Natural killer cell treated with Interleukin-12 subunit alpha and Interleukin-12 subunit beta and Interleukin-15 and Interleukin-18, amount 100 ng/mL, for 72 hours (primary cell): Measurements from ENCODE around the gene CDH16. TPM values are rescaled to one million over a fixed set of nuclear protein-coding genes. Genes with fewer than 3 reads are reported as not detected.
"Not testable (repeated sequence)": the region's sequence is repeated elsewhere in the genome, so short reads cannot be mapped to it uniquely, and the experiment has no call there.

Experiments used
- ATAC-seq, 2 donors: fragments of 150-1000 bp; cut with Tn5 transposase in 1 of 2; sonication (Bioruptor Pico), chemical (Tn5 transposase) in 1 of 2; 2 replicates each; pipeline ENCODE4 v1.10.0; 2021
- DNase-seq: peaks from one replicate; pipeline ENCODE4 v3.0.0; 2022; ENCODE audit warnings: low spot score
- H3K27ac Mint-ChIP-seq, 2 donors: 1 replicate in 1 of 2; 2 replicates in 1 of 2; pipeline ENCODE4 v1.8.0; 2022; ENCODE audit warnings: mixed read lengths in 2 of 2, mild to moderate bottlenecking in 1 of 2, moderate library complexity in 1 of 2
- H3K27me3 Mint-ChIP-seq, 2 donors: 1 replicate in 1 of 2; 2 replicates in 1 of 2; pipeline ENCODE4 v1.8.0; 2022; ENCODE audit warnings: mixed read lengths in 2 of 2
- H3K36me3 Mint-ChIP-seq: one replicate; pipeline ENCODE4 v1.8.0; 2022; ENCODE audit warnings: mixed read lengths
- H3K4me1 Mint-ChIP-seq, 2 donors: 1 replicate in 1 of 2; 2 replicates in 1 of 2; pipeline ENCODE4 v1.8.0; 2022; ENCODE audit warnings: low read depth in 2 of 2, mixed read lengths in 2 of 2, mild to moderate bottlenecking in 1 of 2
- H3K4me3 Mint-ChIP-seq: one replicate; pipeline ENCODE4 v1.8.0; 2022; ENCODE audit warnings: mixed read lengths
- H3K9me3 Mint-ChIP-seq: 2 replicates; pipeline ENCODE4 v1.8.0; 2022; ENCODE audit warnings: mixed read lengths
- total RNA-seq, 2 donors: library from RNA; stranded (reverse); gene quantifications; one replicate each; pipeline ENCODE4 v1.2.3, GENCODE V29; 2022

The CDH16 gene
- total RNA-seq, 2 donors from 2014 or later: not detected

DNA sequence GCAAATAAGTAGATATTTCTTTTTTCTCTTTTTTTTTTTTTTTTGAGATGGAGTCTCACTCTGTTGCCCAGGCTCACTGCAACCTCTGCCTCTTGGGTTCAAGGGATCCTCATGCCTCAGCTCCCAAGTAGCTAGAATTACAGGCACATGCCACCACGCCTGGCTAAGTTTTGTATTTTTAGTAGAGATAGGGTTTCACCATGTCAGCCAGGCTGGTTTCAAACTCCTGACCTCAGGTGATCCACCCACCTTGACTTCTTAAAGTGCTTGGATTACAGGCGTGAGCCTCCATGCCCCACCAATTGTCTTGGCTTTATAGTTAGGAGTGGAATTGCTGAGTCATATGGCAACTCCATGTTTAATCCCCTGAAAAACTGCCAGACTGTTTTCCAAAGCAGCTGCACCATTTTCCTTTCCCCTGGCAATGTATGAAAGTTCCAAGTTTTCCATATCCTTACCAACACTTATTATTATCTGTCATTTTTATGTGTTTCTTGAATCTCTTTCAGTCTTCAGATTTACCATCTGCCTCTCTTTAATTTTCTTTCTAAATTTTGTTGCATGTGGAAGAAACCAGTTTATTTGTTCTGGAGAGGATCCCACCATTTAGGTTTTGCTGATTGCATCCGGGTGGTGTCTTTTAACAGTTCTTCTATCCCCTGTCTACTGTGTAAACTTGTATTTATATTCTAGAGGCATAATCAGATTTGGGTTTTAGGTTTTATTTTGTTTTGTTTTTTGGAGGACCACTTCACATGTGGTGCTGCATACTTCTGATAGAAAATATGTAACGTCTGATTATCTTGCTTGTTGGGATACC is 32.5 kb upstream of the CDH16 start:
- no peak overlapping the region for H3K27ac Mint-ChIP-seq
- H3K36me3 Mint-ChIP-seq: peaks cover 10% of the 10 kb centered on the region
- H3K27me3 Mint-ChIP-seq: peaks cover 23 to 33% of the 10 kb centered on the region in 2 donors
- no peak for ATAC-seq
- no peak for DNase-seq
- peaks cover 18 to 20% of the 10 kb centered on the region in 2 donors for H3K4me1 Mint-ChIP-seq
- no peaks in the 10 kb centered on the region for H3K9me3 Mint-ChIP-seq
- no peak overlapping the region for H3K4me3 Mint-ChIP-seq

DNA sequence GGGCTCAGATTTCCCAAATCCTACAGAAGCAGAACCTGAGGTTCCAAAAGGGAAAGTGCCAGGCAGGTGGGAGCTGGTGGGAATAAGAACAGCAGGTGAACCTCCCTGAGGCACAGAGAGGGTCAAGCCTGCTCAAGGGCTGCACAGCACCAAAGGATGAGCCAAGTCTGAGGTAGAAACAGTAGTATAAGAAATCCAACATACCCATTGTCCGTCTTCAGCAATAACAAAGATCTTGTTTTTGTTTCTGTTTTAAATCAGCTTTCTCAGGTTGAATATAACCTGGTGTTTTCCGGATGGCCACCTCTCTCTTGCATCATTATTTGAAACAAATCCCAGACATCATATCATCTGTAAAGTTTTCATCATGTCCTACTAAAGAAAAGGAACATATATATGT is 31.8 kb upstream of the CDH16 start:
- Mint-ChIP-seq H3K4me3 (no peak overlapping the region), H3K9me3 (no peaks in the 10 kb centered on the region), H3K27ac (no peak overlapping the region), H3K4me1 (peaks cover 18 to 20% of the 10 kb centered on the region in 2 donors), H3K27me3 (peaks cover 23 to 33% of the 10 kb centered on the region in 2 donors), H3K36me3 (peaks cover 10% of the 10 kb centered on the region)
- DNase-seq (no peak), ATAC-seq (no peak)

DNA sequence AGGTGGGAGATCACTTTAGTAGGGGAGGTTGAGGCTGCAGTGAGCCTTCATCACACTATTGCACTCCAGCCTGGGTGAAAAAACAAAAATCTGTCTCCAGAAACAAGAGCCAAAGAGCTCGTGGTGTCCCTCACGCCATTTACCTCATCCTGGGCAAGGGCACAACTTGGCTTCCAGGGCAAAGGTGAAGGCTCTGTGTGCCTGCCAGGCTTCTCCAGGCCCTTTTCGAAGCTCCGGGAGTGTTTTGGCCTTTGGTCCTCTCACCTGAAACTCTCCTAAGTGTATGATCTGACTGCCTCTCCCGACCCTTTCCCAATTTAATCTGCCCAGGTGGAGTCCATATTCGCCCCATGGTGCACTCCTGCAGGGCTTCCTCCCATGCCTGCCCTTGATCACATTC is 30.8 kb upstream of the CDH16 start:
- Mint-ChIP-seq H3K4me3 (no peak overlapping the region), H3K27ac (no peak overlapping the region), H3K4me1 (peaks cover 18 to 20% of the 10 kb centered on the region in 2 donors), H3K36me3 (peaks cover 10% of the 10 kb centered on the region), H3K27me3 (peaks cover 23 to 30% of the 10 kb centered on the region in 2 donors), H3K9me3 (no peaks in the 10 kb centered on the region)
- DNase-seq (no peak), ATAC-seq (no peak)

DNA sequence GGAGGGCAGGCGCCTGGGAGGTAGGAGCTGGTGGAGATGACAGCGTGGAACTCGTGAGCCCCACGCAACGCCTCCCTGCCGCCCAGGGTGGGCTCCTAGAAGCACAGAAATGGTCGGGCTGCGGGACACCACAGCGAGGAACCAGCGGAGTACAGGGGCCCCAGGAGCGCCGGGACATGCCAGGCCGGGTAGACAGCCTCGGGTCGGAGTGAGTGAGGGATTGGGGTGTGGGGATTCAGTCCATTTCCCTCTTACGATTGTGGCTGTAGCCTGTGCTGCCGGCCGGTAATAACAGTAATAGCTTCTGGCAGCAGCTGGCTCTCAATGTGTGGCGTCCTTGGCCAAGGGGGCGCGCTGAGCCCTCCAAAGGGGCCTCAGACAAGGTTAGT is 30.1 kb upstream of the CDH16 start:
- Mint-ChIP-seq H3K4me1 (peaks cover 14 to 17% of the 10 kb centered on the region in 2 donors), H3K27me3 (peaks cover 19 to 27% of the 10 kb centered on the region in 2 donors), H3K9me3 (no peaks in the 10 kb centered on the region), H3K27ac (no peak overlapping the region), H3K36me3 (peaks cover 8% of the 10 kb centered on the region), H3K4me3 (peak overlapping the region; percentile 84)
- DNase-seq (no peak), ATAC-seq (no peak)

GRCh38 chr16:66948134-66948836 is 29.6 kb upstream of the CDH16 start:
- no peak overlapping the region for H3K27ac Mint-ChIP-seq
- H3K27me3 Mint-ChIP-seq: peaks cover 16 to 26% of the 10 kb centered on the region in 2 donors
- H3K9me3 Mint-ChIP-seq: no peaks in the 10 kb centered on the region
- ATAC-seq: peak in 1 of 2 donors; percentile 40
- H3K4me1 Mint-ChIP-seq: peaks cover 13 to 17% of the 10 kb centered on the region in 2 donors
- no peak for DNase-seq
- H3K4me3 Mint-ChIP-seq: peak overlapping the region; percentile 84
- H3K36me3 Mint-ChIP-seq: peaks cover 6% of the 10 kb centered on the region

- H3K36me3 Mint-ChIP-seq: peaks cover 6% of the 10 kb centered on the region
- H3K4me1 Mint-ChIP-seq: peaks cover 13 to 17% of the 10 kb centered on the region in 2 donors
- no peaks in the 10 kb centered on the region for H3K9me3 Mint-ChIP-seq
- ATAC-seq: peak; percentile 83 to 86
- peaks cover 16 to 23% of the 10 kb centered on the region in 2 donors for H3K27me3 Mint-ChIP-seq
- peak; percentile 85 for DNase-seq
- peak overlapping the region; percentile 84 for H3K4me3 Mint-ChIP-seq
- H3K27ac Mint-ChIP-seq: no peak overlapping the region
Measured at GRCh38 chr16:66947302-66948065, 28.8 kb upstream of the CDH16 start.

DNA sequence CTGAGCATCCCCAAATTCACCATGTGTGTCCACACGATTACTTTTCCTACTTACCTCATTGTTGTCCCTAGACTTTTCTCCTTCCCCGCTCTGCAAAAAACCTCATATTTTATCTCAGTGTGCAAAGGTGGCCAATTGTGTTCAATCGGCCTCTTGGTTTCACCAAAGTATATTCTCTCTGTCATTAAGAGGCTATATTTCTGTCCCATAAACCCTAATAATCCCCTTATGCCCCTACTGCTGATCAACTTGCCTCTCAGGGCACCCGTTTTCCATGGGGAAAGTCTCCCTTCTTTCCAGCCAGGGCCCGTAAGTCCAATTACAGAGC is 28.3 kb upstream of the CDH16 start:
- ATAC-seq: no peak
- no peak for DNase-seq
- H3K9me3 Mint-ChIP-seq: no peaks in the 10 kb centered on the region
- peaks cover 15 to 23% of the 10 kb centered on the region in 2 donors for H3K27me3 Mint-ChIP-seq
- peaks cover 13 to 17% of the 10 kb centered on the region in 2 donors for H3K4me1 Mint-ChIP-seq
- no peak overlapping the region for H3K27ac Mint-ChIP-seq
- H3K4me3 Mint-ChIP-seq: no peak overlapping the region
- H3K36me3 Mint-ChIP-seq: peaks cover 6% of the 10 kb centered on the region

GRCh38 chr16:66946541-66946940 is 27.9 kb upstream of the CDH16 start:
- no peak for ATAC-seq
- DNase-seq: no peak
- Mint-ChIP-seq H3K27me3 (peaks cover 11 to 20% of the 10 kb centered on the region in 2 donors), H3K36me3 (peaks cover 2% of the 10 kb centered on the region), H3K9me3 (no peaks in the 10 kb centered on the region), H3K27ac (no peak overlapping the region), H3K4me1 (peaks cover 13 to 17% of the 10 kb centered on the region in 2 donors), H3K4me3 (no peak overlapping the region)

GRCh38 chr16:66945939-66946338 is 27.3 kb upstream of the CDH16 start:
- no peak for DNase-seq
- no peak overlapping the region for H3K27ac Mint-ChIP-seq
- no peak for ATAC-seq
- H3K9me3 Mint-ChIP-seq: no peaks in the 10 kb centered on the region
- H3K4me3 Mint-ChIP-seq: no peak overlapping the region
- H3K36me3 Mint-ChIP-seq: no peaks in the 10 kb centered on the region
- peaks cover 6 to 16% of the 10 kb centered on the region in 2 donors for H3K27me3 Mint-ChIP-seq
- H3K4me1 Mint-ChIP-seq: peaks cover 13 to 17% of the 10 kb centered on the region in 2 donors

- H3K9me3 Mint-ChIP-seq, DNase-seq, H3K4me3 Mint-ChIP-seq, ATAC-seq, H3K36me3 Mint-ChIP-seq: not testable (repeated sequence)
- Mint-ChIP-seq H3K4me1 (peaks cover 9 to 17% of the 10 kb centered on the region in 2 donors), H3K27ac (peak overlapping the region in 1 of 2 donors; percentile 53), H3K27me3 (peaks cover 6 to 11% of the 10 kb centered on the region in 2 donors)
Measured at GRCh38 chr16:66944971-66945370, 26.3 kb upstream of the CDH16 start.

DNA sequence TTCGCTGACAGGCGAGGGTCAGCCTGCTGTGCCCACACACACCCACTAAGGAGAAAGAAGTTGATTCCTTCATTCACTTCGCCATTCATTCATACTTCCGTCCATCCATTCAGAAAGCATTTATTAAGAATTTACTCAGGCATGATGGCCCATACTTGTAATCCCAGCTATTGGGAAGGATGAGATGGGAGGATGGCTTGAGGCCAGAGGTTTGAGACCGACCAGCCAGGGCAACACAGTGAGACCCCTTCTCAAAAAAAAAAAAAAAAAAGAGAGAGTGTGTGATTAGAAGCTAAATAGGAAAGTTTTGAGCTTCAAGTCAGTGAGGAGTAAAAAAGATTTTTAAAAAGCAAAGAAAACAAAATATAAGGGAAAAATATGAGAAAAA is 25.4 kb upstream of the CDH16 start:
- no peak overlapping the region for H3K27ac Mint-ChIP-seq
- DNase-seq (no peak), ATAC-seq (no peak)
- peaks cover 9 to 17% of the 10 kb centered on the region in 2 donors for H3K4me1 Mint-ChIP-seq
- no peaks in the 10 kb centered on the region for H3K9me3 Mint-ChIP-seq
- H3K4me3 Mint-ChIP-seq: no peak overlapping the region
- peaks cover 0 to 6% of the 10 kb centered on the region in 2 donors for H3K27me3 Mint-ChIP-seq
- H3K36me3 Mint-ChIP-seq: no peaks in the 10 kb centered on the region

GRCh38 chr16:66943426-66944053 is 24.9 kb upstream of the CDH16 start:
- Mint-ChIP-seq H3K4me1 (peaks cover 9 to 14% of the 10 kb centered on the region in 2 donors), H3K9me3 (no peaks in the 10 kb centered on the region), H3K4me3 (no peak overlapping the region), H3K27me3 (peaks cover 0 to 3% of the 10 kb centered on the region in 2 donors), H3K27ac (no peak overlapping the region), H3K36me3 (no peaks in the 10 kb centered on the region)
- DNase-seq (no peak), ATAC-seq (no peak)

DNA sequence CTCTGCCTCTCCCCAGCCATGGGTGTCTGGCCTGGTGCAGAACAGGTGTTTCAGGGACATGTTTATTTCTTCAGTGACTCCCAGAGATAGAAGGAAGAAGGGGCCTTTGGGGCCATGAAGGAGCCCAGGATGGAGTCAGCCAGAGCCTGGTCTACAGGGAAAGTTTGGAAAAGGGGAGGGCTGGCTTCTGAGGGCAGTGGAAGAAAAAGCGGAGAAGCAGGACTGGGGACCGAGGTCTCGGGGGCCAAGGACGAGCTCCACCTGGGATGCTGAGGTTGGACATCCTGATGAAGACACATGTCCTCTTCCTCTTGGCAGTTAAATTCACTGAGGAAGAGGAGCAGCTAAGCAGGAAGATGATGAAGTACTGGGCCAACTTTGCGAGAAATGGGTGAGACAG is 24.3 kb upstream of the CDH16 start:
- H3K27me3 Mint-ChIP-seq: no peaks in the 10 kb centered on the region
- no peaks in the 10 kb centered on the region for H3K9me3 Mint-ChIP-seq
- H3K27ac Mint-ChIP-seq: no peak overlapping the region
- no peak for ATAC-seq
- H3K36me3 Mint-ChIP-seq: no peaks in the 10 kb centered on the region
- peaks cover 8 to 9% of the 10 kb centered on the region in 2 donors for H3K4me1 Mint-ChIP-seq
- no peak for DNase-seq
- H3K4me3 Mint-ChIP-seq: no peak overlapping the region
